ENCODE measurements around the gene NECTIN4.
A peak's percentile ranks its signal among the peaks of the same experiment; 100 is the strongest.

NECTIN4 gene

DNA sequence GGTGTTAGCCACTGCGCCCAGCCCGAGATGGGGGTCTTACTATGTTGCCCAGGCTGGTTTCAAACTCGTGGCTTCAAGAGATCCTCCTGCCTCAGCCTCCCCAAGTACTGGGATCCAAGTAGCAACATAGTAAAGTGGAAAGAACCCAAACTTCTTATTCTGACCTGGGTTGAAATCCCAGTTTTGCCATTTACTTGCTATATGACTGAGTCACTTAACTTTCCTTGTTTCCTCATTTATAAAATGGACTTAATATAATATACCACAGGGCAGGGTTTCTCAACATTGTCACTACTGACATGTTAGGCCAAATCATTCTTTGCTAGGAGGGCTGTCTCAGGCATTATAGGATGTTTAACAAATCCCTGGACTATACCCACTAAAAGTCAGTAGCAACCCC, 21.8 kb upstream of the NECTIN4 start:
- DNase-seq: no peak

DNA sequence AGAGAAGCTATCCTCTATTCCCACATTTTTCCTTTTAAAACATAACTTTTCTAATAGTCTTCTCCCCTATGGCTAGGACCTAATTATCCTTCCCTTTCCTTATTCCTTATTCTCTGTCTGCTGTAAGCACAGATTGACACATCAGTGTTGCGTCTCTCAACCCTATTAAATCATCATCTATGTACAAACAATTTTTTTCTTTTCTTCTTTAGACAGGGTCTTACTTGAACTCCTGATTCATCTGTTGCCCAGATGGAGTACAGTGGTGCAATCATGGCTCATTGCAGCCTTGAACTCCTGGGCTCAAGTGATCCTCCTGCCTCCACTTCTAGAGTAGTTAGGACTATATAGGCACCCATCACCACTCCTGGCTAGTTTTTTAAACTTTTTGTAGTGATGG, 17.1 kb upstream of the NECTIN4 start:
- no peak for DNase-seq

DNA sequence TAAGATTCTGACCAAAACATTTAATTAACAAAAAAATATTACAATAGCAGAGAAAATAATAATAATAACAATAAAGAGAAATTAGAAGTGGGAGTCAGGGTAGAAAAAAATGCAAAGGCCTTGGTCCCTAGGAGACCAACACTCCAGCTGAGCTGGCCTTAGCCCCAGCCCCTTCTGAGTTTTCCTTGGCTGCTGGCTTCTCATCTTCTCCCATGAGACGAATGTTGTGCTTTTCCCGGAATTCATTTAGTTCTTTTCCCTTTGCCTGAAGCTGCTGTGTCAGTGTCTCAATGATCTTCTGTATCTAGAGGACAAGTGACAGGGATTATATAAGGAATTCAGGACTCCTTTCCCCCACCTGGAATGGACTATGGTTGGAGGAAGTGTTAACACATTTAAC, 11.2 kb upstream of the NECTIN4 start:
- no peak for DNase-seq

DNA sequence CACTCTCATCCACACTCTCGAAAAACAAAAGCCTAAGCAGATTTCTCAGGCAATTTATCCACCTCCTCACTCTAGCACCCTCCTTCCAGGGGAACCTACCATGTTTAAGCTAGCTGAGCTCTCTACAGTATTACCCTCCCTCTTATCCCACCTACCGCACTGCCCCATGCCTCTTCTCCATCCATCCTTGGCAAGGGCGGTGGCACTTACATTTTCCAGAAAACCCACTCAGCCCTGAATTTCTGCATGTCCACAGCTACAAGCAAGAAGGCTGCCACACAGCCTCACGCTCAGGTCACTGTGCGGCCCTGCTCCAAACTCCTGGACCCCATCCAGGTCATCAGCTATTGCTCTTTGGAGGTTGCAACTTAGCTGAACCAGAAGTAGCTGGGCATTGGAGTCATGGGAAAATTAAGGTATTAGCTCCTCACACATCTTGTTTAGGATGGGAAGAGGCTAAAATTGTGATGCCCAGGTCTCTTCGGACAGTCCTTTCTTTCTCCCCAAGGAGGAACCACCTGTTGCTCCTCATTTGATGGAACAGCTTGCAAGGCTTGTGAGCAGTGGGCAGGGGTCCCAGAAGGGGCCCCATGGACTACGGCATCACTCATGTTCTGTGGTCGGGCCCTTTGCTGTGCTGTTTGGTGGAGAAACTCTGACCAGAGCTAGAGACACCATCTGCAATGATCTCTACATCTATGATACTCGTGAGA, 9.9 kb upstream of the NECTIN4 start:
- no peak for DNase-seq

DNA sequence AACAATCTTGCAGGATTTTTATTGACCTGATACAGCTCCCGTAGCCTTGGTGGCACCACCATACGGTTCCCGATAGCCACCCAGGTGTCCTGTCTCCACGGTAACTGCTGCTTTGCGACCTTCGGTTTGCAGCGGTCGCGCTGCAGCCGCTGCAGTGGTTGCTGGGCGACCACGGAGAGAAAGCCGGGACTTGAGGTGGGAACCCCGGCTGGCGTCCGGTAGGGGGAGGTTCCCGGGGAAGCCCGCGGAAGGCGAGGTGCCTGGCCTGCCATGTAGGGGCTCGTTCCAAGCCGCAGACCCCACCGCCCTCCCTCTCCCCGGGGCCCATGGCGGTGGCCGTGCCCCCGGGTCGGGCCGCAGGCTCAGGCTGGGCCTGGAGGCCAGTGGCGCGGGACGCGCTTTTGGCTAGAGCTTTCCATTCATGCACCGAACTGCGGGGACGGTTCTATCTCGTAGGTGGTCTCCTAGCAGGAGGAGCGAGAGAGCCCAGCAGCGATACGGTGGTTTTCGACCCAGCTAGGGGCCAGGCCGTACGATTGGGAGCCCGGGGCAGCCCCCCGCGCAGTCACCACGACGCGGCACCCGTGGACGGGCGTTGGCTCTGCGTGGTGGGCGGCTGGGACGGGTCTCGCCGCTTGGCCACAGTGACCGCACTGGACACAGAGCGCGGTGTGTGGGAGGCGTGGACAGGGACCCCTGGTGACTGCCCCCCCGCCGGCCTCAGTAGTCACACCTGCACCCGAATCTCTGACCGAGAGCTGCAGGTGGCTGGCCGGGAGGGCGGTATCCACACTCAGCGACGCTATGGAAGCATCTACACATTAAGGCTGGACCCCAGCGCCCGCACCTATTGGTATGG, 9.1 kb upstream of the NECTIN4 start, which contains the start of gene KLHDC9:
TSS of gene KLHDC9 (plus strand) at position 152 of the 859 bp plus-strand sequence. CDS start at position 327, 175 bp downstream.
- DNase-seq: peak; percentile 50 to 89 (median 55)

DNA sequence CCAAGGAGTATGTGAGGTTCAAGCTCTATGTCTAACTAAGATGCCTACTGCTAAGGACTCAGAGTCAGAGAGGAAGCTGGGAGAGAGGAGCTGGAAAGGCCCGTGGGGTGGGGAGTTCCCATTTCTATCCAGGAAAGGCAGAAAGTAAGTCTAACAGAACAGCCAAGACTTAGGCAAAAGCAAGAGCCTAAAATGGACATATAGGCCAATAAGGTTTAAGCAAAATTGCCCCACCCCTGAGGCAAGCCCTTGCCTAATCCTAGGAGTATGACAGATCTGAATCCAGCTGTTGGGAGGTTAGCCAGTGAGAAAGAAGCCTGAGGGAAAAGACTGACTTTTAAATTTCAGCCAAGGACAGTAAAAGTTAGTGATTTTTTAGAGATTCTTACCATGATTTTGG, 7.2 kb upstream of the NECTIN4 start:
- DNase-seq: no peak

DNA sequence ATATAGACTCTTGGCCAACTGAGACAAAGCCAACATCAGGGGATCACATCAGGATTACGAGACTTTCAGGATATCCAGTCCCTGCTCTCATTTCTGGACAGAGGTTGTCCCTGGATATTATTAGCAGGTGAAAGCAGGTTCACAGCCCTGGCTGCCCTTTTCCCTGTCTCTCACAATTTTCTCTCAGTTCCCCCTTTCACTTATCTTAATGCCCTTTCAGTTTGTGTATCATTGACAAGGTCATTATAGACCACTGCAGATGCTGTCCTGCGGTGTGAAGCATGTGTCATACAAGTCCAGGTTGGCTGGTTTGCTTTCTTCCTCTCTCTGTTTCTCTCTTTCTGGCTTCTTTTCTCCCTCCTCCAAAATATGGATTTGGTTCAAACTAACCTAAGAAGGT, 6.7 kb upstream of the NECTIN4 start:
- no peak for DNase-seq

DNA sequence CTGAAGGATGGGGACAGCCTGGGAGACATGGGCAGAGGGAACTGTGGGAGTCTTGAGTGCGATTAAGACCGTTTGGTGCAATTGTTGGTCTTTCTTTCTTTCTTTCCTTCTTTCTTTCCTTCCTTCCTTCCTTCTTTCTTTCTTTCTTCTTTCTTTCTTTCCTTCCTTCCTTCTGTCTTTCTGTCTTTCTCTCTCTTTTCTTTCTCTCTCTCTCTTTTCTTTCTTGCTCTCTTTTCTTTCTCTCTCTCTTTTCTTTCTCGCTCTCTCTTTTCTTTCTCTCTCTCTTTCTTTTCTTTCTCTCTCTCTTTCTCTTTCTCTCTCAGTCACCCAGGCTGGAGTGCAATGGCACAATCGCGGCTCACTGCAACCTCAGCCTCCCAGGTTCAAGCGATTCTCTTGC, 5.9 kb upstream of the NECTIN4 start:
- DNase-seq: no peak

DNA sequence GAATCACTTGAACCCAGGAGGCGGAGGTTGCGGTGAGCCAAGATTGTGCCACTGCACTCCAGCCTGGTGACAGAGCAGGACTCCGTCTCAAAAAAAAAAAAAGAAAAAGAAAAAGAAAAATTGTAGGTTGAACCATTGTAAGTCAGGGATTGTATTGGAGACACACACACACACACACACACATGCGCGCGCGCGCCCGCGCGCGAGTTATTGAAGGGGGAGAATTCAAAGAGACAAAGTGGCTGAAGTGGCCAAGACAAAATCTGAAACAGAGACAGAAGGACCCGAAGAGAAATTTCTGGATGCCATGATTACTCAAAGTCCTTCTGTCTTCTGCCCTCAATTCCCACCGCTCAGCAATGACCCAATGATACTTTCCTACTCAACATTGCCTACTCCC, 5.1 kb upstream of the NECTIN4 start:
- no peak for DNase-seq

DNA sequence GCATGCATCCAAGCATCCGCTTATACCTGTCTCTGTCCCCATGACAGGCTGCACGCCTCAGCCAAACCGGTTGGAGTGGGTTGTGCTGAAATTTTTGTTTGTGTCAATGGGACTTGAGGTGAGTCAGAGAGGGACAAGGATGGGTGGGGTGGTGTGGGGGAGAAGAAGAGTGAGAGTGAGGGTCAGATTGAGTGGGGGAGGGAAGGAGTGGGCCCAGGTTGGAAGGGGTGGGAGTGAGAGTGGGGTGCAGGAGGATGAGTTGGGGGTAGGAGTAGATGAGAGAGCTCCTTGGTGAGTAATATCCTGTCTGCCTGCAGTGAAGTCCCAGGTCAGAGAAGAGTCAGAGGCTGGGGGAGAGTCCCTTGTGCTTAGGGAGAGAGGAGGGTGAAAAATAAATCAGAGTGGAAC, 3.3 kb upstream of the NECTIN4 start:
- DNase-seq: peak in 1 of 5 donors; percentile 14

DNA sequence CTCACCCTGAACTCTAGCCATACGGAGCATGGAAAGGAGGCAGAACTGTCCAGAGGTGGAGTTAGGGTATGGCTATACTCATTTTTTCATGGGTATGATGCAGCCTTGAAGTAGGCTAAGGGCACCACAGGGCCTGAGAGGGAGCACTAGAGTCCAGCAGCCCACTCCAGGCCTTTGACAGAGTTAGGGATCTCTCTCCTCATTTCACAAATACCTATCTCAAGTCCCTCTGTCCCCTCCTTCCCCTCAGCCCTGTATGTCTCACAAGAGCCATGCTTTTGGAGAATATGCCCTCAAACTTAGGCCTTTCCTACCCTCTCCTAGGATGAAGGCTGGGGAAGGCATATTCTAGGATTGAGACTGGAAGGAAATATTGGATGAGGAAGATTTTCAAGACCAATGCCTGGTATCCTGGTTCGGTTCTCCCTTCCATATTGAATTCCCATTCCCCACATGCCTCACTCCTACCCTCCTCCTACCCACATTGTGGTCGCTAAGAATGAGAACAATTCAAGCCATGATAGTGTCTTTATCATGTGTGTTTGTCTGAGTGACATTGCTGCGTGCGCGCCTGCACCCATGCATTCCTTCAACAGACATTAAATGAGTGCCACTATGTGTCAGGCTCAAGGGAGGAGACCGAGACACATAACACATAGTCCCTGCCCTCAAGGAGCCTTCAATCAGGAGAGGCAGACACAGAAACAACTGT, 2.6 kb upstream of the NECTIN4 start:
- no peak for DNase-seq

DNA sequence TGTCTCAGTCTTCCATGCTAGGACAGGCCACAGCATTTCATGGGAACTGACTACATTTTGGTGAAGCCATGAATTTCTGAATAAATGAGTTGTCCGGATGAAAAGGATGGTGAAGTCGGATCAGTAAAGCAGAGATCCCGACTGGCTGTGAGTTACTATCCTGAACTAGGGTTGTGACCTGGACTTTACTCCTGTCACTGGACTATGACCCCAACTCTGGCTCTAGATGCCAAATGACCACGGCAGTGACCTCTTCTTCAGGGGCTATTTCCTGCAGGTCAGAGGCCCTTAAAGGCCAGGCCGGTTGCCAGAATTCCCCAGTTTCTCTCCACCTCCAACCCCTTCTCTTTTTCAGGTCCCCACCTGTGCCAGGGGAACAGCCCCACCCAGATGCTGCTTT, 1.7 kb upstream of the NECTIN4 start:
- DNase-seq: no peak

DNA sequence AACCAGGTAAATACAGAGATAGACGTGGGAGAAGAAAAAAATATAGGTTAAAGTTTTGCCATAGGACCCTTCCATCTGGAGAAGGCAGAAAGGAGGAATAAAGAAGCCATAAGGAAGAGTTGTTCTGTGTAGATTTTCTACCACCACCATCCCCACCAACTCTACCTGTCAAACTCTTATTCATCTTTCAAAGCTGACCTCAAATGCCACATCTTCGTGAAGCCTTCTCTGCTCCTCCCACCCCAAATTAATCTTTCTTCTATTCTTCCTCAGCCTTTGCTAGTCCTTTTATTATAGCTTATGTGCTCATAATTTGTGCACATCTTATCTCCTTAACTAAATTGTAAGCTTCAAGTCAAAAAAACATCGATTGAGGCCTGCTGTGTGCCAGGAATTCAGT, 1.3 kb upstream of the NECTIN4 start:
- DNase-seq: no peak

DNA sequence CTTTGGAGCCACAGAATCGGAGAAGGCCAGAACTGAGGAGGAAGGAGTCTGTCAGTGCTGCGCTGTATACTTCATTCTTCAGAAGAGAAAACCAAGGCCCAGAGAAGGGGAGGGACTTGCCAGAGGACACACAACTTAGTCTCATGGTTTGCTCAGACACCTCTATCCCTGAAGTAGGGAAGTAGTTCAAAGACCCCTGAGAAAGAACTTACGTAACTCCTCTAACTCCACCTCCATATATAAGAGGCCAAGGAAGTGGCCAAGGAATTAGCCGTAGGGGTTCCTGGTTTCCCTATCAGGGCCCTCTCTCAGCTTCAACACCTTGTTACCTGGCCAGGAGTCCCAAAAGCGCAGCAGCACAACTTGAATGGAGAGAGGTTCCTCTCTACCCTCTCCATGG, 580 bp upstream of the NECTIN4 start:
- no peak for DNase-seq

DNA sequence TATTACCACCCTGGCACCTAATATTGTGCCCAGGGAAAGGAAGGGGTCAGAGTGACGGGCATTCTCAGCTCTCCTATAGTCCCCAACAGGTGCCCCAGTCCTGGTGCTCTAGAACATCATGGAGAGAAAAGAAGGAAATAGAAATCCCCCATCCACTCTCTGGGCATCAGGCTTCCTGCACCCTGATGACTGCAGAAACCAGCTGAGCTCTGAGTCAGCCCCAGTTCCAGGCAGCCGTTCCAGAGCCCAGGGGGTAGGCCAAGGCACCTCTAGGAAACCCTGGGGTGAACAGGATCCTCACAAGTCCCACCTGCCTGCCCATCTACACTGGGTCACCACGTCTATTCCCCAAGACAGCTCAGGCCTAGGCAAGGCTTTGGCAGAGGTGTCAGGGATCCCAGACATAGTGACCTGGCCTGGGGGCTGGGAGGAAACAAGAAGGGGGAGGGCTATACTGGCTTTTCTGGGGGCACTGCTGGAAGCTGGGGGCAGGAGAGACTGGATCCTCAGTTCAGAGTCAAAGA, 709 bp downstream of the NECTIN4 start:
- no peak for DNase-seq

DNA sequence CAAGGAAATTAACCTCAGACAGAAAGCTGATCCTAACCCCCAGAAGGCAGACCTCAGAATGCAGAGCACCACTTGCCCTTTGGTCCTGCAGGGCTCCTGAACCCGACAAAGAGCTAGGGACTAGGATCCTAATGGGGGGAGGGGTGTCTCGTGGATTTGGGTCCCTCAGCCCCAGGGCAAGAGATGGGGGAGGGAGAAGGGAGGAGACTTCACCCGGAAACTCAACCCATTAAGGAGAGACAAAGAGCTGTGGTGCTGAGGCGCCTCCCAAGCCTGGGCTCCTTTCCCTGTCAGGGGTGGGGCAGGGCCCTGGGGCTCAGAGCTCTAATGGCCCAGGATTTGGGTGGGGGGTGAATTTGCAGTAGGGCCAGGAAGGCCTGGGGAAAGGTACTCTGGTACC, 2.9 kb downstream of the NECTIN4 start:
- DNase-seq: no peak

DNA sequence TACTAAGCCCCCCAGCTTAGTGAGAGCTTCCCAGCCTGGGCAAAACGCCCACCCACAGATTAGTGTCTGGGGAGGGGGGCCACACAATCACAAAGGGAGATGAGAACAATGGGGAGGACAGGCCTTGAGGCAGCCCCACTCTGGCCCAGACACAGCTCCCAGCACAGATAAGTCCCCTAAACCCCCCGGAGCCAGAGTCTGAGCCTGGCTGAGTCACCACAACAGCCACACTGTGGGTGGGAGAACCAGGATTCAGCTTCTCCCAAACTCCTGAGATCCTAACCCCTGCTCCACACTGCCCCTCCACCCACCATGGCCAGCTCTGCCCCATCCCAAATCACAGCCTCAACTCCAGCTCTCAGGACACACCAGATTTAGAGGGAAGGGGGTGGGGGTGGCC, 4.2 kb downstream of the NECTIN4 start:
- no peak for DNase-seq

DNA sequence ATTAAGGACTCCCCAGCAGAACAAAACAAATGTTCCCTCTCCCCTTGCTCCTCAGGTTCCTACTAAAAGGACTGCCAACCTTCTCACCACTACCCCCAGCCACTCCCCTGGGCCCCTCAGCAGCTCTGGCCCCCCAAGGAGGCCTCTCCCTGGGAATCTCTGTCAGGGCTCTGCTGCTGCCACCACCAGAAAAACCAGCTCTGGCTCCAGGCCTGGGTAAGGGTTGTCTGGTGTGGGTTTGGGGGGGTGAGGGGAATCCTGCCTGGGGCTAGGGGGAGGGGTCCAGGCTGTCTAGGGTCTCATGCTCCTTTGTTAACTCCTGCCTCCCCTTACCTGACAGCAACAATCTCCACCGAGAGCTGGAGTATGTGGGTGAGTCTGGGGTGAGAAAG, 4.8 kb downstream of the NECTIN4 start:
- no peak for DNase-seq

DNA sequence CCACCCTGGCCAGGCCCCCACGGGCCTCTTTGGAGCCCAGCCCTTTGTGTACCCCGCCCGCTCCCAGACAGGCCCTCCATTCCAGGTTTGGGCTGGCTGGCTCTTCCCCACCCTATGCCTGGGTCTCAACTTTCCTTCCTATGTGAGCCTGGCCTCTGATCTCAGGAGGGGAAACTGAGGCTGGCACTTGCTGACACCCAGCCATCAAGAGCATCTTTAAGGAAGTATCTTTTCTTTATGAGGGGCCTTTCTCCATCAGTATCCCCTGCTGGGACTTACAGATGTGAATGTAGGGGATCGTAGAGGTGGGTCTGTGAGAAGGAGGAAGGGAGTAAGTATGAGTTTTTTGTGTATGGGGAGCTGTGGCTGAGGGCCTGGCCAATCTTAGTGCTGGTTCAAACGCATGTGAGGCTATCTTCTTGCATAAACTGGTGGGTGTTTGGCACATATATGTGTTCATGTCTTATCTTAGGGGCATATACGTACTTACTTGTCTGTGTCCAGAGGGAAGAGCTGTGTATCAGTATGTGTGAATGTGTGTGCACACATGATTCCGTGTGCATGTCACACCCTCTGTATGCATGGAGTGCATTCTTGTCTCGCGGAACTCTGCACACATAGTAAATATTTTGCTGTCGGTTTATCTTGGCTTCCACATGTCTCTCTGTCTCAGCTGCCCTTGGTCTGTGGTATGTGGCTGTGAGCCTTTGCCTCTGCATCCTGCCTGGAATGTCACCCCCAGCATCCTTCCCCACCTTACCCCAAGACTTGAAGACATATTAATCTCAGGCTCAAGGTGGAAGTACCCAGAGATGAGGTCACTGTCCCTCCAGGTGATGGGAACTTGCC, 5.4 kb downstream of the NECTIN4 start:
- no peak for DNase-seq

DNA sequence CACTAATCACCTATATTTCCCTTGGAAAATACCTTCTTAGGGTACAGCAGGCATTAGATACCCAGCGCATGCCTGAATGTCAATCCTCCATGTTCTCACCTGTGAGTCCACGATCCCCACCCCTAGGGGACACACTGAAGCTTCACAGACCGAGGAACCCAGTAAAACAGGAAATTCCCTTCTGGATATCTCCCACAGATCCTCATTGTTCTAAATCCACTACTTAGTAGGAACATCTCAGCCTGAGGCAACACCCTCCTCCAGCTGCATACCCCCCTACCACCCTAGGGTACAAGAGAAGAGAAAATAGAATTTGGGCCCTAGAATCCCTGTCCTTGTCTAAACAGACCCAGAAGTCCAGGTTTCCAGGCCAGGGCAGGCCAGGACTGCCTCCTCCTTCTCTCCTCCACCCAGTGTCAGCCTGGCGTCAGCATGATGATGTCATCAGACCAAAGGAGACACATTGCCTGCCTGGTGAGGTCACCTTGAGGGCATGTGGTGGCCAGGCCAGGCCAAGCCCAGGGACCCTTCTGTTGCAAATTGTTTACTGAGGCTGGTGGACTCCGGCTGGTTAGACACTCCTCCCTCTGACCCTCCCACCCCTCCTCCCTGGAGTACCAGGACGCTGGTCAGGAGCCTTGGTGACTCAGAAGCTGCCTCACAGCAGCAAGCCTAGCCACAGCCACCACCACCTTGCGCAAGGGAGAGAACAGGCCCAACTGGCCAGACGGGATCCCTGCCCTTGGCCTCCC, 6.2 kb downstream of the NECTIN4 start:
- no peak for DNase-seq

DNA sequence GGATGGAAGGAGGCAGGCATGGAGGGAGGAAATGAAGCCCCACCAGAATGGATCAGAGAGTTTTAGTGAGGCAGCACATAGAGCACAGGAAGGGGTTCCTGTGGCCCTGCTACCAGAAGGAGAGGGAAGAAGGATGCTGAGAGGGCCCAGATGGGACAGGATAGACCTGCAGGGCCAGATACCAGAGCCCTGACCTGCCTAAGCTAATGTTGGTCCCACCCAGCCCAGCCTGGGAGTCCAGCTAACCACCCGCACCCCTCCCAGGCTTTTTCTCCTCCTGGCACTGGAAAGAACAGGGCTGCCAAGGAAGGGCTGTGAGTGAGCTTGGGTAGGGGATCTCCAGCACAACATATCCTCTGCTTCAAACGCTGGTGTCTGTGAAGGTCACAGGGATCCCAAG, 6.9 kb downstream of the NECTIN4 start:
- no peak for DNase-seq

DNA sequence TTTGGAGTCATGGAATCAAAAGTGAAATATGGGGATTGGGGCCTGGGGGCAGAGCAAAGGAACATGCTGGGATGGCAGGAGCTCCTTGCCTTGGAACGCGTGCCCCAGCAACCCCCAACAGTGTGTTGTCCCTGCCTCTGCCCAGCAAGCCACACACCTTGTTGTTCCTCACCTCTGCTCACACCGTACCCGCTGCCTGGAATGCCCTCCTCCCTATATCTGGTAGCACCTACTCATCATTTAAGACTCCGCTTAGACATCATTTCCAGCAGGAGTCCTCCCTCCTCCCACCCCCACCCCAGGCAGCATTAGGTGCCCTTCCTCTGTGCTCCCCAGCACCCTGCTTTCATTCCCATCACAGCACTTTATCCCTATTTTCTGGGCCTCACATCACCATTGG, 7.8 kb downstream of the NECTIN4 start:
- no peak for DNase-seq
